Measurements from ENCODE around the gene PLA2G1B.

The PLA2G1B gene

DNA sequence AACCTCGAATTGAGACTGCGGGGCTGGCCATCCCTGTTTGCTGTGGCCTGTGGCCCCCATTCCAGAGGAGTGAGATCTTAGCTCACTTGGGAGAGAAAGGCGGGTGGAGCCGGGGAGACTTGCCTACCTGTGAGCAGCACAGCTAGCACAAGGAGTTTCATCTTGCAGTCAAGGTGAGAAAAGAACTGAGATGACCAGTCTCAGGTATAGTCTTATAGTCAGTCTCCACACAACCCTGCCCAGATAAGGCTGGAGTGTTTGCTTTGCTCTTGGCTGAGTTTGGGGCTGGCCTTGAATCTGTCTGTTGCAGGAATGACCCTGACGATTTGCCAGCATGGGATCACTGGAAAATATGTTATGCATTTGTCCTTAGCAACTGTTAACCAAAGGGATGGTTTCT lies at the start of gene PLA2G1B:
PLA2G1B (minus strand) TSS at position 187 of the 400 bp plus-strand sequence; CDS start at position 161, 26 bp downstream.
- FAIRE-seq: no peak

DNA sequence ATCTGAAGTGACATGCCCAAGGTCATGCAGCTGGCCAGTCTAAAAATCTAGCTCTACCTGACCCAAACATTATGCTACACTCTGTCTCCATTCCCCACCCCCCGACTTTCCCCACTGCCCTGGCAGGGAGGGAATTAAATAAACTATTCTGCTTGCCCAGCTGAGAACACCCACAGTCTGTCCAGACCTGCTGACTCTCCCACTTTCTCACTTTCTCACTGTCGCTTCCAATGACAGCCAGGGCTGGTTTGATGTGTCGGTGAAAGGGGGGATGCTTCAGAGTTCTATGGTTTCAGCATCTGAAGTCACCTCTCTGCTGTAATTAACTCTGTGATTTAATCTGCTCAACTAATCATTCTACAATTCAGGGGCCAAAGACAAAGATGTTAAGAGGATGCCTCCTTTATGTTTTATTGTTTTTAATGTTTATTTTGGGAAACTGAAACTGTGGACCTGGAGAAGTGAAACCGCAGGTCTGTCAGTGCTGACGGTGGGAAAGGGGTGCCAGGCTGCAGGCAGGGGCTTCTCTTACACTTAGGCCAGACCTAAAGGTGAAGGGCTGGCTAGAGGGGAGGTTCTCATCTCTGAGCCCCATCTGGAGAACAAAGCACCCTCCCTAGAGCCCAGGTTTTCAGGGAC lies 49.5 kb upstream of the PLA2G1B start:
- FAIRE-seq: no peak

DNA sequence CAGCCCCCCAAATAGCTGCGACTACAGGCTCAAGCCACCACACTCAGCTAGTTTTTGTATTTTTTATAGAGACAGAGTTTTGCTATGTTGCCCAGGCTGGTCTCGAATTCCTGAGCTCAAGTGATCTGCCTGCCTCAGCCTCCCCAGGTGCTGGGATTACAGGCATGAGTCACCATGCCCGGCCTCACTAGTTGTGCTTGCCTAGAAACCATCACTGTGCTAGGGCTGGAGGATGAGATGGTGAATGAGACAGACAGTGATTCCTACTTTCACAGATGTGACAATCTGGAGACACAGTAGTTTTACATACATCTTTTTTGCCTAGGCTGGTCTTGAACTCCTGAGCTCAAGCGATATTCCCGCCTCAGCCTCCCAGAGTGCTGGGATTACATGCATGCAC lies 48.8 kb upstream of the PLA2G1B start:
- no peak for FAIRE-seq

DNA sequence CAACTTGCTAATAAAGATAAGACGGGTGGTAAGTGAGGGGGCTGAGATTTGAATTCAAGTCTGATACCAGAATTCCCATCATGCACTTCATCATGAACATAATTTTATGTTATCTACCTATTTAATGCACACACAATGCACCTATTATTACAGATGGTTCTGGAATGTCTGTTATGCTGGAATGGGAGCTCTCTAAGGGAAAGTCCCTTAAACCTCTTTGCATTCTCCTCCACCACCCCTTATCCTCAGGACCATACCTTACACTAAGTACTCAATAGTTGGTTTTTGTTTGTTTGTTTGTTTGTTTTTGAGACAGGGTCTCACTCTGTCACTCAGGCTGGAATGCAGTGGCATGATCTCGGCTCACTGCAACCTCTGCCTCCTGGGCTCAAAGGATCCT lies 48.4 kb upstream of the PLA2G1B start:
- no peak for FAIRE-seq

DNA sequence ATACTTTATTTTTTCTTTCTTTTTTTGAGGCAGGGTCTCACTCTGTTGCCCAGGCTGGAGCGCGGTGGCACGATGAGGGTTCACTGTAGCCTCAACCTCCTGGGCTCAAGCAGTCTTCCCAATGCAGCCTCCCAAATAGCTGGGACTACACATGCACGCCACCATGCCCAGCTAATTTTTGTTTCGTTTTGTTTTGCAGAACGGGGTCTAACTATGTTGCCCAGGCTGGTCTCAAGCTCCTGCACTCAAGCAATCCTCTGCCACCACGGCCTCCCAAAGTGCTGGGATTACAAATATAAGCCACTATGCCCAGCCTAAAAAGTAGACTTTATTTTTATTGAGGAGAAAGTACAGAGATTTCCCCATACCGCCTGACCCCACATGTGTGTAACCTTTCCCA lies 46.1 kb upstream of the PLA2G1B start:
- no peak for FAIRE-seq

DNA sequence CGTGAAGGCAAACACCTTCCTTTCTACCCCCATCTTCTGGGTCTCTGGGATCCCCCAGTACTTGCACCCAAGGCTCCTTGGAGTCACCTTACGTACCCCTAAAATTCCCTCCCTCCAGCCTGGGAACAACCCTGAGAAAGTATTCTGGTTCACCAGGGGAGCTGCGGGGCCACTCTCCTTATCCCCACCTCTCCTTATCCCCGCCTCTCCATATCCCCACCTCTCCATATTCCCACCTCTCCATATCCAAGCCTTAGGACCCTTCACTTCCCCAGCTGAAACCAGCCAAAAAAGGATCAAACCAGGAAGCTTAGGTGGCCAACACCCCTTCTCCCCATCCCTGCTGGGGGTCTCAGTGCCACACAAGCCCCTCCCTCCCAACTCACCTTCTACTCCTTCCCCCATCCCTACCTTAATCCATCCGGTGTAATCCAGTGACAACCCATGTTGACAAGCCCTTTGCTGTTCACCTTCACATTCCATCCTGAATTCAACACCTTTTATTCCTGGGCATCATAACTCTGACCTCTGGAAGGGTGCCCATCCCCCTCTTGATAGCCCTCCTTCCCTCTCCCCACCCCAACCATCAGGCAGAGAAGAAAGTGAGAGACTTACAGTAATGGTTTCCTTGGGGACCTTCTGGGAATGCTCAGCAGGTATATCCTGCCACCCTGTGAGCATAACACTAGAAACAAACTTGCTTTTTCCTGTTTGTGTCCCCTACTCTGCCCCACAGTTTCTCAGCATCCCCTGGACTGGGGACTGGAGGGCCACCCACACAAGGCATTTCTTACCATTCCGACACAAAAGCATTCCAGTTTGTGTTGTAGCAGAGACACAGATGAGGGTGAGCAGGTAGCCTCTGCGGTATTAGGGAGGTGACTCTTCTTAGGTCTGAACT lies 43.0 kb upstream of the PLA2G1B start:
- FAIRE-seq: no peak

DNA sequence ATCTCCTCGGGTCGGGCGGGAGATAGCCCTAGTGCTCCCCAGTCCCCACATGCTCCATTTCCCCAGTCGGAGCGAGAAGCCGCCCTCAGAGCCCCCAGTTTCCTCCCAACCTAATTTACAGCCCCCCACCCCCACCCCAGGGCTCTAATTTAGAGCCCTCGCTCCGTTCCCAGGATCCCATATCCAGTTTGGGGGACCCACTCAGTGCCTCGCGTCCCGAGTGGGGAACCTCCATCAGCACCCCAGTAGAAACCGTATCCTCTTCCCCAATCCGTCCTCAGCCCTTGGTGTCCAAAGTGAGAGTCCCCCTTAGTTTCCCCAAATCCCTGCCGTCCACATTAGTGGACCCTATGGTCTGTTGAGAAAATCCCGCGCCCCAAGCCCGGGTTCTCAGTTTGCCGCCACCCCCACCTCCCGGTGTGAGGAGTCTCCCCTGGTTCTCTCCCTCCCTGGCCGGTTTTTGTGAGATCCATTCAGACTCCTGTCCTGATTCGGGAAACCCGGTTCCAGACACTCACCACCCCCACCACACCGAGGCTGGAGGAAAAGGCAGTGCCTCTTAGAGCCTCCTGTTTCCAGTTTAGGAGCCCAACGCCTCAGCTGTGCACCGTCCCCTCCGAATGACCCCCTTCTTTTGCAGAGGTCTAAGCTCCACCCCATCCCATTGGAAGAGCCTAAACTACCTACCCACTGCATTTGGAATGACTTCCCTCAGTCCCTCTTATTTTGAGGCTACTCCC lies 42.2 kb upstream of the PLA2G1B start:
- no peak for FAIRE-seq

DNA sequence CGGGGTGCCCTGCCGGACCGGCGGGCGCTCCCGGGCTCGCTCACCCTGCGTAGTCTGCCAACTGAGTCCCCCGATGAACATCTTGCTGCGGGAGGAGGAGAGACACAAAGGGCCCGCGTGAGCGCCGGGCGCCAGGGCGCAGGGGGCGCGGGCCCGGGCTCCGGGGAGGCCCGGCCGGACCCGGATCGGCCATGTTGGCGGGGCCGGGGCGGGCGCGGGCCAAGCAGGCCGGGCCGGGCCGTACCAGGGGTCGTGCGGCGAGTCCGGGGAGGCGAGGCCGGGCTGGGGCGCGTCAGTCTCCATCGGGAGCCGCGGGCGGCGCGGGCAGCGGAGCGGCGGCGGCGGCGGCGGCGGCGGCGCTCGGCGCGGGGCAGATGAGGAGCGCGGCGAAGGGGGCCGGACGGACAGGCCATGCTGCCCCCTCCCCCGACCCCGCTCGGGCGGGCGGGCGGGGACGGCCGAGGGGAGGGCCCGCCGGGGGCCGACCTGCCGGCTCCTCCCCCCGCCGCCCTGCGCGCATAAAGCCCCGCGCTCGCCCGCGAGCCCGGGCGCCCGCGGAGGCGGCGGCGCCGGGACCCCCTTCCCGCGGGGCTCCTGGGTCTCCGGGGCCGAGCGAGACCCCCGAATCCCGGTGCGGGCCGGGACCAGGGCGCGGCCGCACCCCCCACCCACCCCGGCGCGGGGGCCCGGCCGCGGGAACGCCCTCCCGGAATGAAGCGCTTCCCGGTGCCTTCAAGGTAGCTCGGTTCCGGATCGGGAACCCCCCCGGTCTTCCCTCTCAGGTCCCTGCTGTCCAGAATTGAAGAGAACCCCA lies 41.4 kb upstream of the PLA2G1B start, which contains the start of gene MSI1:
MSI1 (minus strand) TSS at position 376 of the 814 bp plus-strand sequence; CDS start at position 303, 73 bp downstream.
- no peak for FAIRE-seq

DNA sequence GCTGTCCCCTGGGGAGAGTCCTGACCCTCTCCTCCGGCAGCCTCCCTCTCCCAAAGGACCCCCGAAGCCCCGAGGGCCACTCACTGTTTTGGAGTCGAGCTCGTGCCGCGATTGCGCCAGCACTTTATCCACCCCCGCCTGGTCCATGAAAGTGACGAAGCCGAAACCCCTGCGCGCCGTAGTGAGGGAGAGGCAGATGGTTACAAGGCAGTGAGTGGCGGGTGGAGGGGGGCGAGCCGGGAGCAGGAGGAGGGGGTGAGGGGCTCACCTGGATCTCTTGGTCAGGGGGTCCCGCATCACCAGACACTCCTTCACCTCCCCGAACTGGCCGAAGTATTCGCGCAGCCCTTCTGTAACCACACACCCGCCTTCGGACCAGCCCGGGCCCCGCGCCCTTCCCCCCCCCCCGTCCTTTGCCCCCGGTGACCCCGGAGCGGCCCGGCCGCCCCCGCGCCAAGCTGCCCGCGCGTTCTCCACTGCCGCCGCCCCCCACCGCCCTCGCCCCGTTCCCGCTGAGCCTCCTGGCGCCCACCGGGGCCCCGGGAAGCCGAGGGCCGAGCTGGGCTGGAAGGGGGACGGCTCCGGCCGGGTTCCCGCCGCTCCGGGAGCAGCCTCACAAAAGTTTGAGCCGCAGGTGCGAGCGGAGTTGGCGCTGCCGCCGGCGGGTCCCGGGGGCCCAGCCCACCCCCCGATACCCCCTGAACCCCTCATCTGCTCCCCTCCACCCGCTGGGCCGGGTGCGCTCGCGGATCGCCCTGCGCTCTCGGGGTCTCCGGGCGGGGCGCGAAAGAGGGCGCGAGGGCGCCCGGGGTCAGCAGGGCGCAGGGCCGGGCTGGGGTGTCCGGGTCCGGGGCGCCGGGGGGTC lies 40.6 kb upstream of the PLA2G1B start:
- FAIRE-seq: no peak

DNA sequence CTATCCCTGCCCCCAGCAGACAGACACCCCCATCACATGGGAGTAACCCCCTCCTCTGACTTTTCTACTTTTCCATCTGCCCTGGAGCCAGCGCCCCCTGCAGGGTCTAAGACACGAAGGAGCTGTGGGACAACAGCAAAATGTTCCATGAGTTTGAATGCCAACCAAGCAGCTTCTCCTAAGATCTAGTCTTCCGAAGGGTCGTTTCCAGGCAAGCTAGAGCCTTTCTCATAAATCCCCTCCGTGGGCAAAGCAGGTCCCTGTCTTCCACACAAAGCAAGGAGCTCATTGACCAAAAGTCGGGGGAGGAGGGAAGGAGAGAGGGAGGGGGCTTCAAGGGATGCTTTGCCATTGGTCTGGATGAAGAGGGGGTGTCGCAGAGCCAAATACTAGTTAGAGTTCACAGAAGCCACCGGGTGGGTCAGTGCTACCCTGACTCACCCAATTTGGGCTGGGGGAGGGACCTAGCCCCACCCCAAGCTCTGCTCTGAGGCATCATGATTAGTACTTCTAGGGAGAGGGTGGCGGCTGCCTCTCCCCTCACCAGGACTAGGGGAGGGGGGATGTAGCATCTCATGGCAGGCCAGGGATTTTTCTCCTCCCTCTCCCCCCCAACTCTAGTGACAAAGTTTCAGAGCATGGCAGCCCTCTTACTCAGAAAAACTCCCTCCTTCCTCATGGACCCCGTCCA lies 39.8 kb upstream of the PLA2G1B start:
- FAIRE-seq: no peak

DNA sequence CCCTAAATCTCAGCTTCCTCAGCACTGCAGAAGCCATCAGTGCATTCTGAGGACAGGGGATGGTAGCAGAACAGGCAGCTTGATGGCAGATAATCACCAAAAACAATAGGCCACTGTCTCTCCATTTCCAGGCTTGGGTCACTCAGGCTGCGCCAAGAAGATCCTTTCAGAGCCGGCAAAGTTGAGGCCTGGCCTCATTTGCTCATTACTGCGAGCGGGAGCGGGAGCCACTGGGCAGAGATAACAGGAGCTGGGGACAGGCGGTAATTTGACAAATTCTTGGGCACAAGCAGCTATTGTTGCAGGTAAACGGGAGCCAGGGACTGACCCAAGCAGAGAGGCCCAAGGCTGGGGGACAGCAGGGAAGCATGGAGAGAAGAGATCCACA lies 39.3 kb upstream of the PLA2G1B start:
- FAIRE-seq: no peak

DNA sequence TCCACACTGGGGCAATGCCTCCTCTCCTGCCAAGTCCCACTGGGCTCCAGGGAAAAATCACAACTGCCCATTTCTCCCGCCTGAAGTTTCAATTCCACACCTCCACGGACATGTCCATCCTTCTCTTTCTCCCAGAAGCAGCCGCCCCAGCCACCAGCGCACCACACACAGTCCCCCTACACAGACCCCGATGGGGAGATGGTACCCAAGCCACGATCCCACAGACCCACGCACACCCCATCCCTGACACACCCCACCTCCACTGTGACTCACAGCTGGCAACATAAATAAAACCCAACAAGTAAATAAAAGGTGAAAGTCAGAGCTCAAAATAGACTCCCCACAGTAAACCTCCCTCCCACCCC lies 38.7 kb upstream of the PLA2G1B start:
- FAIRE-seq: no peak

DNA sequence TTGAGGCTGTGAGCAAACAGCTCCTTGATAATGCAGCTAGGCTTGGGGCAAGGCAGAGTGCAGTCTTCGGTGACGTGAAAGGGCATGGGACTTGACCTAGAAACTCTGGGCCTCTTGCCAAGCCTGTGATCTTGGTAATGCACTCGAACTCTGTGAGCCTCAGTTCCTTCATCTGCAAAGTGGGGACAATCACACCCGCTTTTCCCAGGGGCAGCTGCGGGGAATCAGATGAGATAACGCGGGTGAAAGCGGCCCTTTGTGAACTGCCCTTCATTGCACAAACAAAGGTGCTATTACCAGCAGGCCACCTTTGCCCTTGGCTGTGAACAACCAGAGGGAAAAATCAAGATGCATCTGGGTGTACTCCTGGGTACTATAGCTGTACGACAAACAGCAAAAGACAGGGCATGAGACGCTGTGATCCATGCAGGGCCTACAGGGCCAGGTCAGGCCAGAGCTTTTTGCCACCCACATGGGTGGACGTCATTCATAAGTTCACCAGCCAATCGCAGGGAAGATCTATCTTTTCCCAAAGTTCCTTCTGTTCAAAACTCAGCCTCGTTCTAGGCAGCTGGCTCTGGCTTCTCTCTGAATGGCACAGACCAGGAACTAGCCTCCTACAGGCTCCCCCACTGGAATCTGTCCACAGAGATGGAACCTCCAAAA lies 38.2 kb upstream of the PLA2G1B start:
- no peak for FAIRE-seq

DNA sequence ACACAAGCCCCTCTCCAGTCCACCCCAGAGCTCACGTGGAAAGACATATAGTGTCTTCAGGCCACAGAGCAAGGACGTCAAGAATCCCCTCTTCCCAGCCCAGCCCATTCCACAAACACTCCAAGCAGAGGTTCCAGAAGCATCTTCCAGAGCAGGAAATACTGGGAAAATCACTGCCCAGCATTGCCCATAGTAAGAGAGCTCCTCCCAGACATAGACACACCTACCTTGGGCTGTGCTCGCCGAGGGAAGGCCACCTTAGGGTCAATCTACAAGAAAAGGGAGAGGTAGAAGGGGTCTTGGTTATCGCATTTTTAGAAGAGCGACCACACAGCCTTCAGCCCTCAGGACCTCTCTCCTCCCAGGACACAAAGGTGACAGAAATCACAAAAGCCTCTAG lies 36.9 kb upstream of the PLA2G1B start:
- FAIRE-seq: no peak

DNA sequence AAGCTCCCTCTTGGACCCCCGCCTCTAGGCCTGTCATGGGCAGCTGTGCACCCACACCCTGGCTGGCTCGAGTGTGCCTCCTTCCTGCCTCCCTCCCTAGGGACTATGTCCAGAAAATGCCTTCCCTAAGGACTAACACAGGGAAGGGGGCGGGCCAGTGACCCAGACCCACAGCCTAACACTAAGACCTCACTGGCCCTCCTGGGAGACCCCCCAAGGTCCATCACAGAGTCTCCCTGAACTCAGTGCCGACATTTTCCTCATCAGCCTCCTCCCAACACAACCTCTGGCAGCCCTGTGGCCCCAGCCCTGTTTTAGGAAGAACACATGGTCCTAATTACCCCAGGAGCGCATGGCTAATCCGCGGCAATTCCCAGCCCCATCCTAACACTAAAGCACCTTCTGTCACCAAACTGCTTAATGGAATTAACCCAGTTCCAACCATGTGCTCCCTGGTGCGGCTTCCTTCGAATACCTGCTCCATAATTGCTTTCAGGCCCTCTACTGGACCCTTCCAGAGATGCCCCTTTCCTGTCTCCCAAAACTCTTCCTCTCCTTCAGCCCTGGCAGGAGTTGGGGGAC lies 35.8 kb upstream of the PLA2G1B start:
- no peak for FAIRE-seq

DNA sequence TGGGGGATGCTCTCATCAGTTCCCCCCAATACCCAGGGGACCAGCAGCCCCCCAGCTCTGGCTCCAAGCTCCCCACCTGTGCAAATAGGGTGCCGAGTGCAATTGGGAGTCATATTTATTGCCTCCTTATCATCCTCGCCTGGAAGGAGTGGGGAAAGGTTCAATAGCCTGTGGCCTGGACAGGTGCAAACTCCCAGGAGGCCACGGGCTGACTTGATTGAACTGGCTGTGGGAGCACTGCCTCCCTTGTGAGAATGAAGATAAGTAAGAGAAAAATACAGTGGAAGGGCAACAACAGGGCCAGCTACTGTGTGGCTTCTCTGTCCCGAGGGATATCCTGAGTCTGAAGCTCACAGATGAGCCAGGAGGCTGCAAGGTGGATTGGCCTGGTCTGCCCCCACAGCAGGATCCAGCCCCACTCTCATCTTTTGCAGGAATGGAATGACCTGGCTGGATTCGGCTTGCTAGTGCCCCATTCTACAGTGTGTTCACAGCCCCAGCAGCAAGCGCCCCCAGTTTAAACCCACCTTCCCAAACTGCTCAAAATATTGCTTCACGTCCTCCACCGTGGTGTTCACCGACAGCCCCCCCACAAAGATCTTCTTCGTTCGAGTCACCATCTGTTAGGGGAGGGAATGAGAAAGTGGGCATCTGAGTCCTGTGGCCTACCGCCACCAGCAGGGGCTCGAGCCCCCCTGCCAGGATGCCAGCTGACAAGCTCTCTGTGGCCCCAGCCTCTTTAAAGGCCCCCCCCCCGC lies 35.1 kb upstream of the PLA2G1B start:
- FAIRE-seq: no peak

DNA sequence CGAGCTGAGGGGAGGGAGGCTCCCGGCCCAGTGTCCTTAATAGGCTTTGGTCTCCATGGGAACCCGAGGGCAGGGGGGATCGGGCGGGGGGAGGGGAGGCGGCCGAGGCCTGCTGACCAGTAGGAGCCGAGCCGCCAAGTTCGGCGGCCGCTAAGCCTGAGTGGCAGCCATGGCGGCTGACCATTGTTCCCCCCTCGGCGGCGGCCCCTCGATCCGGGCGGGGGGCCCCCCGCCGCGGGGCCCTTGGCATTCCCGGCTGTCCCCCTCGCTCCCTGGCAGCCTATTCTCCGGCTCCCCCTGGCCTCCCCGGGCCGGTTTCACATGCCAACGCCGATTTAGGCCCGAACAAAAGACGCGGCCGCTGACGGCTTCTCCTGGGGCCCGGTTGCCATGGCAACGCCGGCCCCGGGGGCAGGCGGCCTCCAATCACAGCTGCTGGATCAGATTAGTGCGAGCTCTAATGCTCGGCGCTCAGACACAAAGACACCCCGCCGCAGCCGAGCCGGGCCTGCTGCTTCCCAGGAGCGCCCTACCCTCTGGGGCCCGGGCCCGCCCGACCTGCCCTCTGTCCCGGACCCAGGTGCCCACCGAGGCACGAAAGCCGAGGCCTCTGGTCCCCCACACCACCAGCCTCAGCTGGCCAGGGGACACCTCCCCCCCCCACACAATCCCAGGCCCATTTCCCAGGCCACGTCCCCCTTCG lies 34.1 kb upstream of the PLA2G1B start:
- no peak for FAIRE-seq

DNA sequence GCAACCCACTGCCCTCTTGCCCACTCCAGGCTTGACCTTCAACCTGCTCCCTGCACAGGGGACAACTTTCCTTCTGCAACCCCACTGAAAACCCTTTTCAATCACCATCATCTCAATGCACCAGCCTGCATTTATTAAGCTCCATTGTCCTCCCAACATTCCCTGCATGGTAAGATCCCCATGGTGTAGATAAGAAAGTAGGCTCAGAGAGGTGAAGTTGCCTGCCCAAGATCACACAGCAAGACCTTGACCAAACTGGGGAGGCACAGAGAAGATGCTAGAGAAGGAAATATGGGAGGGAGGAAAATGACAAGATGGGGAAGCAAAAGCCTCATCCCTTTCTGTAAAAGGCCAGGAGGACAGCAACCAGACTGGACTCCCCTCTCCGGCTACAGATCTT lies 31.5 kb upstream of the PLA2G1B start:
- FAIRE-seq: no peak
